K562 (cell line): ENCODE data around the gene RPS6KA4. TPM values are rescaled to one million over a fixed set of nuclear protein-coding genes. Genes with fewer than 3 reads are reported as not detected.

Source experiments
- ATAC-seq: fragments of 200-7000 bp; cut with Tn5 transposase; 3 replicates; pipeline ENCODE4 v1.9.1; 2020; ENCODE audit warnings: moderate library complexity
- BruUV-seq: library from RNA; stranded (reverse); fragments of 400-500 nt; replicated peaks from 2 replicates; lab custom pipeline; 2021; lab: Mats Ljungman, UMichigan
- CTCF ChIA-PET: fragments of 300-600 bp; formaldehyde crosslinking; extraction: SDS; loops from one replicate; lab custom pipeline; 2021; ENCODE audit warnings: low intra/inter-chr PET ratio; lab: Yijun Ruan, JAX
- POLR2A ChIA-PET: fragments of 300-600, 350-650 bp; sonication (Branson Sonifier 250); formaldehyde crosslinking; extraction: SDS; loops from one replicate; lab custom pipeline; 2021; ENCODE audit warnings: antibody characterized with exemption, inconsistent platforms; lab: Yijun Ruan, JAX
- DNase-seq, 4 experiments: peaks; one replicate each; pipeline versions ENCODE4 v3.0.0 to v3.0.0-alpha.2; 2011 to 2018; ENCODE audit warnings: low spot score in 3 of 4, mixed read lengths in 3 of 4; ENCODE audit errors: extremely low read depth in 1 of 4
- FAIRE-seq: peaks from 2 replicates; lab custom pipeline; 2011; peaks lifted over from hg19 to GRCh38; lab: Jason Lieb, UNC
- H2AFZ ChIP-seq: 2 replicates; pipeline ENCODE4 v1.6.0; 2011; ENCODE audit warnings: low read depth, low read length, control low read depth, inconsistent platforms
- H3K27ac ChIP-seq: fragments of 200-600 bp; 3 replicates; pipeline ENCODE4 v1.8.0; 2011; ENCODE audit warnings: low read depth, mild to moderate bottlenecking, control low read depth, inconsistent platforms, low read length, moderate library complexity, mixed read lengths; ENCODE audit errors: extremely low read depth
- H3K27me3 ChIP-seq, 2 experiments: fragments of 300-600 bp in 1 of 2; 2 replicates in 1 of 2; 3 replicates in 1 of 2; pipeline versions ENCODE4 v1.6.0 to v1.8.0; 2011; ENCODE audit warnings: inconsistent platforms in 2 of 2, low read length in 2 of 2, mild to moderate bottlenecking in 1 of 2, mixed read lengths in 1 of 2, moderate library complexity in 1 of 2; ENCODE audit not compliant: control insufficient read depth in 2 of 2, insufficient read depth in 2 of 2
- H3K36me3 ChIP-seq: fragments of 300-600 bp; 3 replicates; pipeline ENCODE4 v1.8.0; 2011; ENCODE audit warnings: mild to moderate bottlenecking, low read length, inconsistent platforms; ENCODE audit not compliant: control insufficient read depth, insufficient read depth
- H3K4me1 ChIP-seq, 2 experiments: fragments of 200-600 bp in 1 of 2; replicated peaks in 1 of 2; 2 replicates in 1 of 2; 3 replicates in 1 of 2; pipeline versions ENCODE4 v1.5.1 to v1.8.0; 2011; ENCODE audit warnings: inconsistent platforms in 2 of 2, low read length in 2 of 2, mild to moderate bottlenecking in 1 of 2, mixed read lengths in 1 of 2, moderate library complexity in 1 of 2; ENCODE audit not compliant: control insufficient read depth in 2 of 2, insufficient read depth in 2 of 2
- H3K4me2 ChIP-seq: 2 replicates; pipeline ENCODE4 v1.6.1; 2011; ENCODE audit warnings: low read length, control low read depth, inconsistent platforms, mixed read lengths; ENCODE audit not compliant: insufficient read depth
- H3K4me3 ChIP-seq: fragments of 200-600 bp; sonication (generic), shearing (Covaris generic); 2 replicates; pipeline ENCODE4 v1.5.1; 2016; ENCODE audit warnings: control low read depth, inconsistent platforms
- H3K79me2 ChIP-seq: fragments of 200-600 bp; 3 replicates; pipeline ENCODE4 v1.8.0; 2011; ENCODE audit warnings: low read length, inconsistent platforms; ENCODE audit not compliant: control insufficient read depth, insufficient read depth
- H3K9ac ChIP-seq, 2 experiments: 2 replicates each; pipeline versions ENCODE4 v1.6.0 to v1.6.1; 2011; ENCODE audit warnings: low read depth in 2 of 2, low read length in 2 of 2, control low read depth in 1 of 2, inconsistent platforms in 1 of 2, mild to moderate bottlenecking in 1 of 2, mixed read lengths in 1 of 2; ENCODE audit not compliant: insufficient read depth in 1 of 2
- H3K9me1 ChIP-seq: one replicate; pipeline ENCODE4 v1.6.0; 2011; ENCODE audit warnings: inconsistent platforms, mild to moderate bottlenecking, low read length, moderate library complexity; ENCODE audit not compliant: control insufficient read depth, insufficient read depth
- H3K9me3 ChIP-seq: replicated peaks from 2 replicates; pipeline ENCODE4 v1.5.1; 2011; ENCODE audit warnings: low read depth, low read length, inconsistent platforms; ENCODE audit not compliant: control insufficient read depth, insufficient read depth
- H4K20me1 ChIP-seq: replicated peaks from 2 replicates; pipeline ENCODE4 v1.6.1; 2011; ENCODE audit warnings: low read length, inconsistent platforms, mixed read lengths; ENCODE audit not compliant: control insufficient read depth, insufficient read depth
- POLR2AphosphoS2 ChIP-seq: IDR thresholded peaks from 2 replicates; pipeline ENCODE4 v1.6.1; 2012; ENCODE audit warnings: low read length, improper control_type of control experiment
- RBBP5 ChIP-seq: fragments of 200-600 bp; sonication (generic); IDR thresholded peaks from 2 replicates; pipeline ENCODE4 v1.6.1; 2012; ENCODE audit warnings: borderline replicate concordance, mild to moderate bottlenecking, low read length, control low read depth, inconsistent platforms; ENCODE audit not compliant: insufficient read depth, poor library complexity, severe bottlenecking
- WGBS: fragments of 100-300 bp; shearing (Covaris generic); methylation state at CpG from one replicate; pipeline ENCODE4 v1.1.6; 2016; ENCODE audit warnings: low coverage, mixed read lengths; ENCODE audit not compliant: insufficient coverage; ENCODE audit errors: missing lambda C conversion rate; 5-methylcytosine and 5-hydroxymethylcytosine counted together
- in situ Hi-C: fragments of 300-500 bp; cut with MboI; formaldehyde crosslinking; loops from 4 replicates; pipeline ENCODE4 v1.15.0; 2018; ENCODE audit warnings: inconsistent platforms, mixed read lengths
- intact Hi-C: fragments of 100-400 bp; cut with micrococcal nuclease; formaldehyde crosslinking; loops from 2 replicates; pipeline ENCODE4 v1.14.2; 2022
- polyA plus RNA-seq, 8 experiments: library from polyadenylated mRNA; depleted of rRNA in 4 of 8; stranded (reverse) in 5 of 8; unstranded in 3 of 8; fragments of >200 nt; fragmentation: Nextera tagmentation in 2 of 8; fragmentation: Illumina TruSeq in 1 of 8; extraction: Ambion mirVana in 2 of 8; extraction: Trizol in 1 of 8; gene quantifications; 2 replicates each; pipeline versions ENCODE4 v1.2.1 to v1.2.3, GENCODE V29; 2011 to 2014; ENCODE audit warnings: inconsistent platforms in 1 of 8, missing spikeins in 1 of 8
- total RNA-seq, 7 experiments: library from RNA; depleted of rRNA in 6 of 7; stranded (reverse); fragments of >200 nt in 6 of 7; fragmentation: Illumina TruSeq in 2 of 7; extraction: Trizol in 2 of 7; gene quantifications; 2 replicates each; pipeline versions ENCODE4 v1.2.1 to v1.2.3, GENCODE V29; 2011 to 2021; ENCODE audit warnings: low replicate concordance in 1 of 7
- TF ChIP-seq, protein P1 (sequence below), 2 experiments: fragments of 150-350 bp in 1 of 2; IDR thresholded peaks; 2 replicates each; pipeline ENCODE4 v1.6.1; 2012 to 2016; ENCODE audit warnings: low read depth in 2 of 2, low read length in 2 of 2, mild to moderate bottlenecking in 1 of 2, moderate library complexity in 1 of 2
- TF ChIP-seq, protein P2 (sequence below): sonication (generic); formaldehyde crosslinking; IDR thresholded peaks from 2 replicates; pipeline ENCODE4 v1.5.0; 2020; ENCODE audit warnings: missing genetic modification reagents
- TF ChIP-seq, protein P3 (sequence below), 2 experiments: fragments of 450-650 bp; IDR thresholded peaks; 2 replicates each; pipeline ENCODE4 v1.6.1; 2016; ENCODE audit warnings: mild to moderate bottlenecking in 2 of 2, borderline replicate concordance in 1 of 2, low read depth in 1 of 2, moderate library complexity in 1 of 2

Gene RPS6KA4
- total and polyA plus RNA-seq, 9 of the 15 experiments (the other 6 are each of a cell fraction or from before 2014, with no cell fraction given), result 0.15 to 23.8 (median 9.8) TPM

DNA sequence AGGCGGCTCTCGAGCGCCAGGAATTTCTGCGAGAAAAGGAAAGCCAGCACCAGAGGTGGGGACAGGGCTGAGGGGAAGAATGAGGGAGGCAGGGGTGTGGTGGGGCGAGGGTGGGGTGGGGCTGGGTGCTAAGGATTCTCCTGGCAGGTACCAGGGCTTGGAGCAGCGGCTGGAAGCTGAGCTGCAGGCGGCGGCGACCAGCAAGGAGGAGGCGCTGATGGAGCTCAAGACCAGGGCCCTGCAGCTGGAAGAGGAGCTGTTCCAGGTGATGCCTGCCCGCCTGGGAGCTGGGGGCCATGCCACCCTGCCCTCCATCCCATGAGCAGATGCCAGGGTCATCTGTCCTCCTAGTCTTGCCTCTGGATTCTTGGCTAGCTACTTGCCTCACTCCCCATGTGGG, 9.6 kb upstream of the RPS6KA4 start (continued):
- TF ChIP-seq, protein P1, sequence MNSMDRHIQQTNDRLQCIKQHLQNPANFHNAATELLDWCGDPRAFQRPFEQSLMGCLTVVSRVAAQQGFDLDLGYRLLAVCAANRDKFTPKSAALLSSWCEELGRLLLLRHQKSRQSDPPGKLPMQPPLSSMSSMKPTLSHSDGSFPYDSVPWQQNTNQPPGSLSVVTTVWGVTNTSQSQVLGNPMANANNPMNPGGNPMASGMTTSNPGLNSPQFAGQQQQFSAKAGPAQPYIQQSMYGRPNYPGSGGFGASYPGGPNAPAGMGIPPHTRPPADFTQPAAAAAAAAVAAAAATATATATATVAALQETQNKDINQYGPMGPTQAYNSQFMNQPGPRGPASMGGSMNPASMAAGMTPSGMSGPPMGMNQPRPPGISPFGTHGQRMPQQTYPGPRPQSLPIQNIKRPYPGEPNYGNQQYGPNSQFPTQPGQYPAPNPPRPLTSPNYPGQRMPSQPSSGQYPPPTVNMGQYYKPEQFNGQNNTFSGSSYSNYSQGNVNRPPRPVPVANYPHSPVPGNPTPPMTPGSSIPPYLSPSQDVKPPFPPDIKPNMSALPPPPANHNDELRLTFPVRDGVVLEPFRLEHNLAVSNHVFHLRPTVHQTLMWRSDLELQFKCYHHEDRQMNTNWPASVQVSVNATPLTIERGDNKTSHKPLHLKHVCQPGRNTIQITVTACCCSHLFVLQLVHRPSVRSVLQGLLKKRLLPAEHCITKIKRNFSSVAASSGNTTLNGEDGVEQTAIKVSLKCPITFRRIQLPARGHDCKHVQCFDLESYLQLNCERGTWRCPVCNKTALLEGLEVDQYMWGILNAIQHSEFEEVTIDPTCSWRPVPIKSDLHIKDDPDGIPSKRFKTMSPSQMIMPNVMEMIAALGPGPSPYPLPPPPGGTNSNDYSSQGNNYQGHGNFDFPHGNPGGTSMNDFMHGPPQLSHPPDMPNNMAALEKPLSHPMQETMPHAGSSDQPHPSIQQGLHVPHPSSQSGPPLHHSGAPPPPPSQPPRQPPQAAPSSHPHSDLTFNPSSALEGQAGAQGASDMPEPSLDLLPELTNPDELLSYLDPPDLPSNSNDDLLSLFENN (IDR thresholded peaks at IDR 0.05; ENCODE audit: low read depth in 2 of 2, low read length in 2 of 2), result no peak
- TF ChIP-seq, protein P2, sequence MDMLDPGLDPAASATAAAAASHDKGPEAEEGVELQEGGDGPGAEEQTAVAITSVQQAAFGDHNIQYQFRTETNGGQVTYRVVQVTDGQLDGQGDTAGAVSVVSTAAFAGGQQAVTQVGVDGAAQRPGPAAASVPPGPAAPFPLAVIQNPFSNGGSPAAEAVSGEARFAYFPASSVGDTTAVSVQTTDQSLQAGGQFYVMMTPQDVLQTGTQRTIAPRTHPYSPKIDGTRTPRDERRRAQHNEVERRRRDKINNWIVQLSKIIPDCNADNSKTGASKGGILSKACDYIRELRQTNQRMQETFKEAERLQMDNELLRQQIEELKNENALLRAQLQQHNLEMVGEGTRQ (CRISPR knock-in tag), result no peak
- no peak for TF ChIP-seq POLR2AphosphoS2

DNA sequence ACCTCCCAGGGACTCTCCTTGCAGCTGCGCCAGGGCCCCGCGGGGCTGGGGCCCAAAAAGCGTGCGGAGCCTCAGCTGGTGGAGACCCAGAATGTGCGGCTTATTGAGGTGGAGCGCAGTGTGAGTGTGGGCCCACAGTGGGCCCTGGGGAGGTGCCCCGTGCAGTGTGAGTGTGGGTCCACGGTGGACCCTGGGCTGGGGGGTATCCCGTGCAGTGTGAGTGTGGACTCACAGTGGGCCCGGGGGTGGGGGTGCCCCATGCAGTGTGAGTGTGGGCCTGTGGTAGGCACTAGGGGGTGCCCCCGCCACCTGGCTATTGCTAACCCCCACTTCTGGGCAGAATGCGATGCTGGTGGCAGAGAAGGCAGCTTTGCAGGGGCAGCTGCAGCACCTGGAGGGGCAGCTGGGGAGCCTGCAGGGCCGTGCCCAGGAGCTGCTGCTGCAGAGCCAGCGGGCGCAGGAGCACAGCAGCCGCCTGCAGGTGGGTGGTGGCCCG, 7.8 kb upstream of the RPS6KA4 start:
- Histone ChIP-seq H3K9me1 (no peaks in the 10 kb centered on the region), H3K27ac (no peak overlapping the region), H3K4me3 (no peak overlapping the region), H3K9ac (0 out of 4 replicates have a peak overlapping the region, but pooled peaks of 1 of the 2 experiments have one; percentile 1), H3K4me2 (no peak overlapping the region), H2AFZ (no peak overlapping the region), H3K27me3 (no peaks in the 10 kb centered on the region), H3K4me1 (peaks cover 6 to 67% of the 10 kb centered on the region in 2 experiments; a peak in 4 of 5 replicates), H3K79me2 (peaks cover 3% of the 10 kb centered on the region; the same call in 1 of the 3 replicates), H3K9me3 (no peaks in the 10 kb centered on the region), H4K20me1 (no peaks in the 10 kb centered on the region), H3K36me3 (no peaks in the 10 kb centered on the region)
- intact Hi-C loops (no loop called here), in situ Hi-C loops (no loop called here)
- FAIRE-seq (no peak), DNase-seq (no peak), ATAC-seq (no peak)
- no TSS peak for BruUV-seq
- ChIA-PET CTCF (no interaction called here), POLR2A (interaction anchor here (0.5 to 1.1 kb wide), 3 partner anchors 9 to 282 kb away, joined by 3 to 5 read pairs (median 3); no protein-coding TSS in a partner anchor)
- 56% methylated on average over 18 of the region's 18 CpGs for WGBS
- TF ChIP-seq, protein P3, sequence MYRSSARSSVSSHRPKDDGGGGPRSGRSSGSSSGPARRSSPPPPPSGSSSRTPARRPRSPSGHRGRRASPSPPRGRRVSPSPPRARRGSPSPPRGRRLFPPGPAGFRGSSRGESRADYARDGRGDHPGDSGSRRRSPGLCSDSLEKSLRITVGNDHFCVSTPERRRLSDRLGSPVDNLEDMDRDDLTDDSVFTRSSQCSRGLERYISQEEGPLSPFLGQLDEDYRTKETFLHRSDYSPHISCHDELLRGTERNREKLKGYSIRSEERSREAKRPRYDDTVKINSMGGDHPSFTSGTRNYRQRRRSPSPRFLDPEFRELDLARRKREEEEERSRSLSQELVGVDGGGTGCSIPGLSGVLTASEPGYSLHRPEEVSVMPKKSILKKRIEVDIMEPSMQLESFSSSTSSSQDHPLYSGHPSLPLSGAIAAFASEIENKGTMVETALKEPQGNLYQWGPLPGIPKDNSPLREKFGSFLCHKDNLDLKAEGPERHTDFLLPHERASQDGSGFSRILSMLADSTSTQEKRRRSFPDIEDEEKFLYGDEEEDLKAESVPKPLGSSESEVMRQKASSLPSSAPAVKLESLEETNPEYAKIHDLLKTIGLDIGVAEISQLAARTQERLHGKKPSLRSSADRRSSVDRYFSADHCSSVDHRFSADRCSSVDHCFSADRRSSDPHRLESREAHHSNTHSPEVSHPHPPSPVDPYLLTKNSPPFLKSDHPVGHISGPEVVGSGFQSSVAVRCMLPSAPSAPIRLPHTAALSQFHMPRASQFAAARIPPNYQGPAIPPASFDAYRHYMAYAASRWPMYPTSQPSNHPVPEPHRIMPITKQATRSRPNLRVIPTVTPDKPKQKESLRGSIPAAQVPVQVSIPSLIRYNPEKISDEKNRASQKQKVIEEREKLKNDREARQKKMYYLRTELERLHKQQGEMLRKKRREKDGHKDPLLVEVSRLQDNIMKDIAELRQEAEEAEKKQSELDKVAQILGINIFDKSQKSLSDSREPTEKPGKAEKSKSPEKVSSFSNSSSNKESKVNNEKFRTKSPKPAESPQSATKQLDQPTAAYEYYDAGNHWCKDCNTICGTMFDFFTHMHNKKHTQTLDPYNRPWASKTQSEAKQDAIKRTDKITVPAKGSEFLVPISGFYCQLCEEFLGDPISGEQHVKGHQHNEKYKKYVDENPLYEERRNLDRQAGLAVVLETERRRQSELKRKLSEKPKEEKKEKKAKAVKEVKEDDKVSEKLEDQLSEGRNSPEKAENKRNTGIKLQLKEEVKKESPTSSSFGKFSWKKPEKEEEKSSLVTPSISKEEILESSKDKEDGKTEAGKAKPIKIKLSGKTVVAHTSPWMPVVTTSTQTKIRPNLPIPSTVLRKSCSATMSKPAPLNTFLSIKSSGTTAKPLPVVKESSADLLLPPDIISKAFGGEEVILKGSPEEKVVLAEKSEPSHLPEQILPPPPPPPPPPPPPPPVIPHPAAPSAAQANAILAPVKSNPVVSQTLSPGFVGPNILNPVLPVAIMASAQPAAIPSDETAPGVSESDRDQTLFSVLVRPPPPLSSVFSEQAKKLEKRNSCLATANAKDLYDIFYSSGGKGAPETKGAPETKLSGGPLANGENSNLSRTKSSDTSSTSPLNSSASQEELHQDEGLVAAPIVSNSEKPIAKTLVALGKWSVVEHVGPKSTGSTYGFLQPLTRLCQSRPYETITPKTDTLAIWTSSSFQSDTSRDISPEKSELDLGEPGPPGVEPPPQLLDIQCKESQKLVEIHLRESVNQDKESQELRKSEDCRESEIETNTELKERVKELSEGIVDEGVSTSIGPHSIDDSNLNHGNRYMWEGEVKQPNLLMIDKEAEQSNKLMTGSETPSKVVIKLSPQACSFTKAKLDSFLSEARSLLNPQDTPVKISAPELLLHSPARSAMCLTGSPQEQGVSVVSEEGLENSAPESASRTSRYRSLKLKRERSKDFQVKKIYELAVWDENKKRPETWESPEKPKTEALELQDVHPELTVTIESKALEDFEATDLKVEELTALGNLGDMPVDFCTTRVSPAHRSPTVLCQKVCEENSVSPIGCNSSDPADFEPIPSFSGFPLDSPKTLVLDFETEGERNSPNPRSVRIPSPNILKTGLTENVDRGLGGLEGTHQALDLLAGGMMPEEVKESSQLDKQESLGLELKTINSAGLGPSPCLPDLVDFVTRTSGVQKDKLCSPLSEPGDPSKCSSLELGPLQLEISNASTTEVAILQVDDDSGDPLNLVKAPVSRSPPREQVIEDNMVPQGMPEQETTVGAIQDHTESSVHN (IDR thresholded peaks at IDR 0.05; ENCODE audit: borderline replicate concordance in 1 of 2, low read depth in 1 of 2), result no peak
- no peak for TF ChIP-seq RBBP5
